B cell (primary cell): ENCODE data around the gene FAM107B.

Experiments used
- EZH2 ChIP-seq: IDR thresholded peaks from 2 replicates; pipeline ENCODE4 v1.6.1; 2012; ENCODE audit warnings: borderline replicate concordance, low read depth, mild to moderate bottlenecking, moderate library complexity, low read length; ENCODE audit not compliant: insufficient read depth, poor library complexity, severe bottlenecking
- TF ChIP-seq, protein P1 (sequence below): fragments of 200-600 bp; IDR thresholded peaks from one replicate; pipeline ENCODE4 v1.8.0; 2022; ENCODE audit warnings: antibody characterized with exemption, mild to moderate bottlenecking

DNA sequence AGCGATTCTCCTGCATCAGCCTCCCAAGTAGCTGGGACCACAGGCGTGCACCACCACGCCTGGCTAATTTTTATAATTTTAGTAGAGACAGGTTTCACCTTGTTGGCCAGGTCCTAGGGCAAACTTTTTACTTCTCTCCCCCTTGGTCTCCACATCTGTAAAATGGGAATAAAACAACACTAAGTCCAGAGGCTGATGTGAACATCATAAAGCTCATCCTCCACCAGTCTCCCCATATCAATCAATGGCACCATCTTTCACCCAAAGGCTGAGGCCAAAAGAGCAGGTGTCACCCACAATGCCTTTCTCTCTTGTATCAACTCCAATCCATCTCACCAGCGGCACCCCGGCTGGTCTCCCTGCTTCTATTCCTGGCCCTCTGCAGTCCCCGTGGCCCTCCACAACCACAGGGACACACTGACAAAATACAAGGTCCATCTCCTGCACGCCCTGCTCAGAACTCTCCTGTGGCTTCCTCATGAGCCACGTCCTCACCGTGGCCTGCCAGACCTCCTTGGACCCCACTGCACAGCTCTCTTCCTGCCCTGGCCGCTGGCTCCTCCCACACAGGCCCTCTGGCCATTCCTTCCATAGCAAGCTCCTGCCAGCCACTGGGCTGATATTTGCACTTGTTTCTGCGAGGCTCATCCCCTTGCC lies 179.0 kb downstream of the FAM107B start:
- TF ChIP-seq, protein P1, sequence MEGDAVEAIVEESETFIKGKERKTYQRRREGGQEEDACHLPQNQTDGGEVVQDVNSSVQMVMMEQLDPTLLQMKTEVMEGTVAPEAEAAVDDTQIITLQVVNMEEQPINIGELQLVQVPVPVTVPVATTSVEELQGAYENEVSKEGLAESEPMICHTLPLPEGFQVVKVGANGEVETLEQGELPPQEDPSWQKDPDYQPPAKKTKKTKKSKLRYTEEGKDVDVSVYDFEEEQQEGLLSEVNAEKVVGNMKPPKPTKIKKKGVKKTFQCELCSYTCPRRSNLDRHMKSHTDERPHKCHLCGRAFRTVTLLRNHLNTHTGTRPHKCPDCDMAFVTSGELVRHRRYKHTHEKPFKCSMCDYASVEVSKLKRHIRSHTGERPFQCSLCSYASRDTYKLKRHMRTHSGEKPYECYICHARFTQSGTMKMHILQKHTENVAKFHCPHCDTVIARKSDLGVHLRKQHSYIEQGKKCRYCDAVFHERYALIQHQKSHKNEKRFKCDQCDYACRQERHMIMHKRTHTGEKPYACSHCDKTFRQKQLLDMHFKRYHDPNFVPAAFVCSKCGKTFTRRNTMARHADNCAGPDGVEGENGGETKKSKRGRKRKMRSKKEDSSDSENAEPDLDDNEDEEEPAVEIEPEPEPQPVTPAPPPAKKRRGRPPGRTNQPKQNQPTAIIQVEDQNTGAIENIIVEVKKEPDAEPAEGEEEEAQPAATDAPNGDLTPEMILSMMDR: no peak
- TF ChIP-seq EZH2: no peak
